ENCODE data around the gene PGA3. TPM values are rescaled to one million over a fixed set of nuclear protein-coding genes. Genes with fewer than 3 reads are reported as not detected.
A peak's percentile ranks its signal among the peaks of the same experiment; 100 is the strongest.

Gene PGA3
- total and polyA plus RNA-seq, 12 donors: 0.18 to 3.4 (median 0.77) TPM; not detected in 6

- no peak for DNase-seq
- no peak overlapping the region for H3K4me3 ChIP-seq
- intact Hi-C loops (cut with DNase I): loop anchor here in 1 of 10 donors (10.0 kb wide), 1 partner anchor 809 kb away; the partner anchor contains the start of gene FTH1
- peaks cover 0 to 72% (median 47%) of the 10 kb centered on the region in 9 donors for H3K4me1 ChIP-seq
- peaks cover 0 to 31% (median 10%) of the 10 kb centered on the region in 11 donors for H3K9me3 ChIP-seq
- H3K27ac ChIP-seq: no peak overlapping the region
- TF ChIP-seq, protein P1, sequence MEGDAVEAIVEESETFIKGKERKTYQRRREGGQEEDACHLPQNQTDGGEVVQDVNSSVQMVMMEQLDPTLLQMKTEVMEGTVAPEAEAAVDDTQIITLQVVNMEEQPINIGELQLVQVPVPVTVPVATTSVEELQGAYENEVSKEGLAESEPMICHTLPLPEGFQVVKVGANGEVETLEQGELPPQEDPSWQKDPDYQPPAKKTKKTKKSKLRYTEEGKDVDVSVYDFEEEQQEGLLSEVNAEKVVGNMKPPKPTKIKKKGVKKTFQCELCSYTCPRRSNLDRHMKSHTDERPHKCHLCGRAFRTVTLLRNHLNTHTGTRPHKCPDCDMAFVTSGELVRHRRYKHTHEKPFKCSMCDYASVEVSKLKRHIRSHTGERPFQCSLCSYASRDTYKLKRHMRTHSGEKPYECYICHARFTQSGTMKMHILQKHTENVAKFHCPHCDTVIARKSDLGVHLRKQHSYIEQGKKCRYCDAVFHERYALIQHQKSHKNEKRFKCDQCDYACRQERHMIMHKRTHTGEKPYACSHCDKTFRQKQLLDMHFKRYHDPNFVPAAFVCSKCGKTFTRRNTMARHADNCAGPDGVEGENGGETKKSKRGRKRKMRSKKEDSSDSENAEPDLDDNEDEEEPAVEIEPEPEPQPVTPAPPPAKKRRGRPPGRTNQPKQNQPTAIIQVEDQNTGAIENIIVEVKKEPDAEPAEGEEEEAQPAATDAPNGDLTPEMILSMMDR (IDR thresholded peaks at IDR 0.05): no peak
- ATAC-seq: no peak
- H3K27me3 ChIP-seq: no peaks in the 10 kb centered on the region
- peaks cover 0 to 17% (median 0%) of the 10 kb centered on the region in 9 donors for H3K36me3 ChIP-seq
- 89 to 93% methylated on average over 5 of the region's 5 CpGs for WGBS, 2 donors
These were observed 47.6 kb upstream of the PGA3 start for GRCh38 chr11:61155741-61156140.

- Histone ChIP-seq H3K4me1 (peaks cover 0 to 68% (median 40%) of the 10 kb centered on the region in 9 donors), H3K27me3 (no peaks in the 10 kb centered on the region), H3K27ac (peak overlapping the region in 1 of 10 donors; percentile 99), H3K36me3 (peaks cover 0 to 17% (median 0%) of the 10 kb centered on the region in 9 donors), H3K4me3 (no peak overlapping the region), H3K9me3 (peaks cover 0 to 31% (median 10%) of the 10 kb centered on the region in 11 donors)
- intact Hi-C loops (cut with DNase I): loop anchor here in 1 of 10 donors (10.0 kb wide), 1 partner anchor 807 kb away; the partner anchor contains the start of gene FTH1
- 84% methylated on average over 3 of the region's 3 CpGs for WGBS, 2 donors
- no peak for DNase-seq
- TF ChIP-seq, protein P1 (IDR thresholded peaks at IDR 0.05): no peak
- no peak for ATAC-seq
These were observed 45.6 kb upstream of the PGA3 start for GRCh38 chr11:61157743-61158142.

- no peak for DNase-seq
These were observed 44.5 kb upstream of the PGA3 start for GRCh38 chr11:61158691-61159381.

DNA sequence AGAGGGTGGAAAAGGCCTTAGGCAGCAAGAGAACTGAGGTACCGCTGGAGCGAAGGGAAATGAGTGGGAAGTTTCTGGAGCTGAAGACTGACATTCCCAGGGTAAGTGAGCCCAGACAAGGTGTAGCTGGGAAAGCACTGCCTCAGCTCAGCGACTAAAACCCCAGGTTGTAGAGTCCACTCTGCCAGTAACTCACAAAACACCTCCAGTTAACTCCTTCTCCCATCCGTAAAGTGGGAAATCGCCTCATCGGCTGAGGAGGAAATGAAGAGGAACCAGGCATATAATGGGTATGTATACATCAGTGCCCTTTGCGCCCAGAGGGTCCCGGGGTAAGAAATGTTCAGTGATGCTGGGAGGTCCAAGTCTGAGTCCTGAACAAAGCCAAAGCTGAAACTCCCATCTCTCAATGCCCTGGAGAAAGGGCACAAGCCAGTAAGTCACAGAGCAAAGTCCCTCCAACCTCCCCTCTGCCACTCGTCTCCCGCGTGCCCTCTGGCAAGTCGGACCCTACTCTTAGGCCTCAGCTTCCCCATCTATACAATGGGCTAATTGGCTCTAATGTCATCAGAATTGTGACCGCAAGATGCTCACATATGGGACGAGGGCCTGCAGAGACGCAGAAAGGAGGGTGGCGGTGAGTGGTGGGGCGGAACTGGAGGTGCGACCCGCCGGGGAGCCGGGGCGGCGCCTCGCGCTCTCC, 42.7 kb upstream of the PGA3 start:
- peaks cover 0 to 75% (median 29%) of the 10 kb centered on the region in 9 donors for H3K4me1 ChIP-seq
- WGBS, 2 donors: 13 to 14% methylated on average over 25 of the region's 25 CpGs
- H3K36me3 ChIP-seq: peaks cover 0 to 17% (median 0%) of the 10 kb centered on the region in 9 donors
- DNase-seq: no peak
- TF ChIP-seq, protein P1 (IDR thresholded peaks at IDR 0.05): no peak
- no peaks in the 10 kb centered on the region for H3K27me3 ChIP-seq
- H3K4me3 ChIP-seq: peak overlapping the region; percentile 67 to 92 (median 76)
- peaks cover 0 to 12% (median 0%) of the 10 kb centered on the region in 11 donors for H3K9me3 ChIP-seq
- no peak for ATAC-seq
- intact Hi-C loops (cut with DNase I): no loop called here
- peak overlapping the region; percentile 92 to 99 (median 96) for H3K27ac ChIP-seq

More at GRCh38 chr11:61158691-61159381, 44.5 kb upstream of the PGA3 start:
- intact Hi-C loops (cut with DNase I): loop anchor here in 1 of 10 donors (10.0 kb wide), 1 partner anchor 806 kb away; the partner anchor contains the start of gene FTH1
- no peak for ATAC-seq
- H3K4me3 ChIP-seq: peak overlapping the region in 1 of 10 donors; percentile 1
- TF ChIP-seq, protein P1 (IDR thresholded peaks at IDR 0.05): no peak
- H3K4me1 ChIP-seq: peaks cover 0 to 66% (median 29%) of the 10 kb centered on the region in 9 donors
- peak overlapping the region in 7 of 10 donors; percentile 3 to 99 (median 36) for H3K27ac ChIP-seq
- no peaks in the 10 kb centered on the region for H3K27me3 ChIP-seq
- 34 to 37% methylated on average over 3 of the region's 3 CpGs for WGBS, 2 donors
- H3K9me3 ChIP-seq: peaks cover 0 to 30% (median 10%) of the 10 kb centered on the region in 11 donors
- H3K36me3 ChIP-seq: peaks cover 0 to 17% (median 0%) of the 10 kb centered on the region in 9 donors

Measured in heart right ventricle (tissue), 16 donors.